Right lobe of liver (tissue), 6 donors: ENCODE measurements around the gene OCRL. TPM values are rescaled to one million over a fixed set of nuclear protein-coding genes. Genes with fewer than 3 reads are reported as not detected.

Source experiments
- ATAC-seq, 4 donors: fragments of 200-7000 bp; cut with Tn5 transposase; one replicate each; pipeline ENCODE4 v1.9.1; 2020; ENCODE audit warnings: mild to moderate bottlenecking in 4 of 4, moderate library complexity in 4 of 4
- DNase-seq, 3 donors: peaks; one replicate each; pipeline ENCODE4 v3.0.0-alpha.2; 2020
- H3K27ac ChIP-seq, 3 donors: fragments of 200-600 bp; one replicate each; pipeline ENCODE4 v1.8.0; 2022
- H3K27me3 ChIP-seq, 2 donors: fragments of 200-600 bp; one replicate each; pipeline ENCODE4 v1.8.0; 2022
- H3K36me3 ChIP-seq, 4 donors: fragments of 200-600 bp; sonication (generic) in 1 of 4; one replicate each; pipeline versions ENCODE4 v1.5.1 to v1.8.0; 2017 to 2022; ENCODE audit warnings: control low read depth in 1 of 4
- H3K4me1 ChIP-seq, 4 donors: fragments of 200-600 bp; sonication (generic) in 1 of 4; one replicate each; pipeline versions ENCODE4 v1.5.1 to v1.8.0; 2017 to 2022; ENCODE audit warnings: control low read depth in 1 of 4
- H3K4me3 ChIP-seq, 3 donors: fragments of 200-600 bp; one replicate each; pipeline ENCODE4 v1.8.0; 2022
- H3K9me3 ChIP-seq, 4 donors: fragments of 200-600 bp; sonication (generic) in 1 of 4; one replicate each; pipeline versions ENCODE4 v1.5.1 to v1.8.0; 2017 to 2022; ENCODE audit warnings: control low read depth in 1 of 4
- POLR2A ChIP-seq: fragments of 450-650 bp; IDR thresholded peaks from one replicate; pipeline ENCODE4 v1.6.1; 2017; ENCODE audit warnings: antibody characterized with exemption, mild to moderate bottlenecking
- WGBS: methylation state at CpG from one replicate; pipeline ENCODE4 v1.1.6; 2018; ENCODE audit warnings: low coverage, low lambda C conversion rate; ENCODE audit not compliant: insufficient coverage; ENCODE audit errors: missing lambda C conversion rate; 5-methylcytosine and 5-hydroxymethylcytosine counted together
- intact Hi-C, 2 donors: fragments of 100-400 bp; cut with DNase I; formaldehyde crosslinking; loops; one replicate each; pipeline versions ENCODE4 v1.11.2 to v1.14.1; 2022
- total RNA-seq, 6 experiments: library from RNA; depleted of rRNA in 2 of 6; stranded (reverse); fragments of >200 nt in 2 of 6; fragmentation: NEBNext Ultra II Directional in 3 of 6; extraction: Animal tissue kit (Norgen Biotek cat#: 25700) in 3 of 6; gene quantifications; one replicate each; pipeline versions ENCODE4 v1.1.0 to v1.2.4, GENCODE V29; 2016 to 2023
- TF ChIP-seq, protein P1 (sequence below), 4 donors: fragments of 200-600 bp in 3 of 4; fragments of 450-650 bp in 1 of 4; IDR thresholded peaks; one replicate each; pipeline versions ENCODE4 v1.5.1 to v1.8.0; 2016 to 2022; ENCODE audit warnings: antibody characterized with exemption in 4 of 4, mild to moderate bottlenecking in 2 of 4
- donor health status: DM: no; HTN: yes; CAD: no.
- donor health status: DM: no; HTN: no; CAD: no.
- donor health status: DM: no; HTN: no; CAD: no.
- donor health status: DM: no; HTN: yes; CAD: no.
- donor health status: DM: no; HTN: yes; CAD: no.

The OCRL gene
- total RNA-seq, 6 experiments from 2014 or later: 7.6 to 11.4 (median 8.8) TPM

DNA sequence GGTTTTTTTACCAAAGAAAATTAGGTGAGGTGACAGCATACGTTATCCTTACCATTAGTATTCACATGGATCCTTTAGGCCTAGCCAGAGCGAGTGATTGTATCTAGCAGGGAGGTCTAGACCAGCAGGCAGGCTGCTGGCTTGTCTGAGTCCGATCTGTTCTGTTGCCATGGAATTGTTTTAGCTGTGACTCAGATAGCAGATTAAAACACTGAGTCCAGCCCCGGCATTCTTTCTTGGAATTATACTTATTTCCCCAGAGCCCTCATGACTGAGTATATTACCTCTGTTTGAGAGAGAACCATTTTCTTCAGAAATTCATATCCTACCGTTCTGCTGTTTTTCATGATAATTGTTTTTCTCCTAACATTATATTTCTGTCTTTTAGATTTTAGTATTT lies 37.4 kb downstream of the OCRL start:
- no peak for TF ChIP-seq POLR2A
- TF ChIP-seq, protein P1, sequence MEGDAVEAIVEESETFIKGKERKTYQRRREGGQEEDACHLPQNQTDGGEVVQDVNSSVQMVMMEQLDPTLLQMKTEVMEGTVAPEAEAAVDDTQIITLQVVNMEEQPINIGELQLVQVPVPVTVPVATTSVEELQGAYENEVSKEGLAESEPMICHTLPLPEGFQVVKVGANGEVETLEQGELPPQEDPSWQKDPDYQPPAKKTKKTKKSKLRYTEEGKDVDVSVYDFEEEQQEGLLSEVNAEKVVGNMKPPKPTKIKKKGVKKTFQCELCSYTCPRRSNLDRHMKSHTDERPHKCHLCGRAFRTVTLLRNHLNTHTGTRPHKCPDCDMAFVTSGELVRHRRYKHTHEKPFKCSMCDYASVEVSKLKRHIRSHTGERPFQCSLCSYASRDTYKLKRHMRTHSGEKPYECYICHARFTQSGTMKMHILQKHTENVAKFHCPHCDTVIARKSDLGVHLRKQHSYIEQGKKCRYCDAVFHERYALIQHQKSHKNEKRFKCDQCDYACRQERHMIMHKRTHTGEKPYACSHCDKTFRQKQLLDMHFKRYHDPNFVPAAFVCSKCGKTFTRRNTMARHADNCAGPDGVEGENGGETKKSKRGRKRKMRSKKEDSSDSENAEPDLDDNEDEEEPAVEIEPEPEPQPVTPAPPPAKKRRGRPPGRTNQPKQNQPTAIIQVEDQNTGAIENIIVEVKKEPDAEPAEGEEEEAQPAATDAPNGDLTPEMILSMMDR (IDR thresholded peaks at IDR 0.05): no peak
- Histone ChIP-seq H3K9me3 (no peaks in the 10 kb centered on the region), H3K27ac (no peak overlapping the region), H3K4me1 (no peaks in the 10 kb centered on the region), H3K4me3 (no peak overlapping the region), H3K36me3 (peaks cover 0 to 21% (median 8%) of the 10 kb centered on the region in 4 donors), H3K27me3 (no peaks in the 10 kb centered on the region)
- intact Hi-C loops: no loop called here
- ATAC-seq (no peak), DNase-seq (no peak)
- 61% methylated on average over 5 of the region's 5 CpGs for WGBS

DNA sequence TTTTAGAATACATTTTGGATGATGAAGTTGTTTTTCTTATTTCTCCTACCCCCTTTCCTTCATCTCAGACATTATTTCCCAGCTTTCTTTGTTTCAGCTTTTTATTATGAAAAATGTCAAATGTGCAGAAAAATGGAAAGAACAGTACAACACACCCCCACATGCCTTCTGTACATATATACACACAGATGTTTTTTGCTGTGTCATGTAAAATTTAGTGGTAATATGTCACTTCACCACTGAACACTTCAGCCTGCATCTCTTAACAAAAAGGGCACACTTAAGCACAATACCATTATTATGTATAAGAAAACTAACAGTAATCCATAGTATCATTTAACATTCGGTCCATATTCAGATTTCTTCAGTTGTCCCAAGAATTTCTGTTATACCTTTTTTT lies 37.8 kb downstream of the OCRL start:
- intact Hi-C loops: no loop called here
- no peak for ATAC-seq
- no peak overlapping the region for H3K27ac ChIP-seq

DNA sequence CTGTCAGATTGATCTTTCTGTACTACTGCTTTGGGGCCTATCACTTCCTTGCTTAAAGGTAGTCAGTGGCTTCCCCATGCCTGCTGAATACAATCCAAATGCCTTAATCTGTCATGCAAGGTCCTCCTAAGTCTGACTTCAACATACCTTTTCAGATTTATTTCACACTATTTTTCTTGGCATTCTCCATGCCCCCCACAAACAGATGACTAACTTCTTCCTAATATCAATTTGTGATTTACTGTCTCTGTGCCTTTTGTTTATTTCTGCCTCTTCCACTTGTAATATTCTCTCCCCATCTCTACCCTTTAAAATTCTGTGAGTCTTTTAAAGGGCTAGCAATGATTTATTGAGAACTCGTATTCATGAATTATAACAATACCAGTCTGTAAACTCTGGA lies 41.8 kb downstream of the OCRL start:
- ATAC-seq (no peak), DNase-seq (no peak)
- H3K9me3 ChIP-seq: no peaks in the 10 kb centered on the region
- H3K4me3 ChIP-seq: no peak overlapping the region
- H3K36me3 ChIP-seq: peaks cover 0 to 8% (median 3%) of the 10 kb centered on the region in 4 donors
- TF ChIP-seq, protein P1 (IDR thresholded peaks at IDR 0.05): no peak
- TF ChIP-seq POLR2A: no peak
- no peak overlapping the region for H3K27ac ChIP-seq
- no peaks in the 10 kb centered on the region for H3K4me1 ChIP-seq
- H3K27me3 ChIP-seq: no peaks in the 10 kb centered on the region
- intact Hi-C loops: no loop called here
- WGBS: 93% methylated on average over 1 of the region's 1 CpG

More for the DNA sequence above, 37.8 kb downstream of the OCRL start:
- WGBS: 60% methylated on average over 1 of the region's 1 CpG
- H3K9me3 ChIP-seq: no peaks in the 10 kb centered on the region
- TF ChIP-seq POLR2A: no peak
- TF ChIP-seq, protein P1 (IDR thresholded peaks at IDR 0.05): no peak
- H3K27me3 ChIP-seq: no peaks in the 10 kb centered on the region
- no peak overlapping the region for H3K4me3 ChIP-seq
- no peaks in the 10 kb centered on the region for H3K4me1 ChIP-seq
- peaks cover 0 to 21% (median 8%) of the 10 kb centered on the region in 4 donors for H3K36me3 ChIP-seq
- no peak for DNase-seq

DNA sequence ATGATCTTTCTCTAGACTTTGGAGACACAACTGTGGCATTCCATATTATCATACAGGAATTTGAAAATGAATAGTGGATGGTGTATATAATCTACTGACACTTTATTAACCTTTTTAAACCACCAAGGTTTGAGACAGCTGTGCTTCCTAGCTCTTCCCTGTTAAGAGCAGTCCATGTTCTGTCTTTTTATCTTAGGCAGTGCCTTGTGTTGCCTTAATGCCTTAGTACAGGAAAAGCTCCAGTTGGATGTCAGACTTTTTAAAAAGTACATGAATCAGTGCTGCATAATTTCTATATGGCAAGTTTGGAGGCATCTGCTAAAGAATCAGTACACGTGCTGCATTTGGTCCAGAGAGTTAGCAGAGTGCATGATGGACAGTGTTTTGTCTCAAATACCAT lies 45.1 kb downstream of the OCRL start:
- 28% methylated on average over 1 of the region's 1 CpG for WGBS
- Histone ChIP-seq H3K27me3 (no peaks in the 10 kb centered on the region), H3K4me1 (no peaks in the 10 kb centered on the region), H3K27ac (no peak overlapping the region), H3K36me3 (peaks cover 0 to 24% (median 8%) of the 10 kb centered on the region in 4 donors), H3K9me3 (no peaks in the 10 kb centered on the region), H3K4me3 (no peak overlapping the region)
- DNase-seq (no peak), ATAC-seq (no peak)
- TF ChIP-seq, protein P1 (IDR thresholded peaks at IDR 0.05): no peak
- TF ChIP-seq POLR2A: no peak
- intact Hi-C loops: no loop called here

DNA sequence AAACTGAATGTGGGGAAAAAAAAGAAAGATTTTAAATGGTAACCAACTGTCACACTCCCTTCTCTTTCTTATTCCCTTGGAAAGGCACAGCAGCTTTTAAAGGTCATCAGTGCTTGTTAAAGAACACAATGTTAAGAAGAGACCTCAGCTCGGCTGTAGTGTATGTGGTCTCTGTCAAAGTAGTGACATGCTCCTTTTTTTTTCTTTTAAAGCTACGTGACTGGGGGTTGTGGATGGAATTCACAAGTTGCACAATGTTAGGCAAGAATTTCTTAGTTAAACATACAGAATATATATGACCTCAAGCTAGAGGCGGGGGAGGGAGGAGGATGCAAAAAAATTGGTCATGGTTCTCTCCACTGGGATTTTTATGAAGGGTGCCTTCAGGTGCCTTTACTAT lies 45.6 kb downstream of the OCRL start:
- H3K36me3 ChIP-seq: peaks cover 0 to 25% (median 8%) of the 10 kb centered on the region in 4 donors
- intact Hi-C loops: no loop called here
- H3K27ac ChIP-seq: no peak overlapping the region
- H3K9me3 ChIP-seq: no peaks in the 10 kb centered on the region
- ATAC-seq (no peak), DNase-seq (no peak)
- H3K4me3 ChIP-seq: no peak overlapping the region
- no peaks in the 10 kb centered on the region for H3K27me3 ChIP-seq
- no peak for TF ChIP-seq POLR2A
- TF ChIP-seq, protein P1 (IDR thresholded peaks at IDR 0.05): no peak
- H3K4me1 ChIP-seq: no peaks in the 10 kb centered on the region
- WGBS: 61% methylated on average over 3 of the region's 3 CpGs
